ENCODE data around the gene FAM118A. TPM values are rescaled to one million over a fixed set of nuclear protein-coding genes. Genes with fewer than 3 reads are reported as not detected.
"Not testable (repeated sequence)": the region's sequence is repeated elsewhere in the genome, so short reads cannot be mapped to it uniquely, and the experiment has no call there.

Gene FAM118A
- total RNA-seq, 1 donor from 2014 or later, result 49.6 TPM

DNA sequence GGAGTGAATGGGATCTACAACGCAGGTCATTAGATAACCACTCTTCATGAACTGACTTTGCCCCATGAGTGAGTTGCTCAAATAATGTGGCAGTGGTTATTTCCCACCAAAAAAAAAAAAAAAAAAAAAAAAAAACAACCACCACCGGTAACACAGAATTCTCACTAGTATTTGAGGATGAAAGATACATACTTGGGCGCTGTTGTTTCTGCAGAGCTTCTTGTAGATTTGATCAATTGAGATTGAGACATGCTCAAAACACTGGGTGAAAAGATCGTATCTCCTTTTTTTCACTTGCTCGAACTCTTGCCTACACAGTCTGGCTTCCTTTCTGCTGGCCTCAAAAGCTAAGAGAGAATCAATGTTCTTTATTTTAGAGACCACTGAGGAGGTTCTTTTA, 44.1 kb downstream of the FAM118A start:
- no peaks in the 10 kb centered on the region for H3K4me1 ChIP-seq
- H3K9me3 ChIP-seq, result no peaks in the 10 kb centered on the region
- TF ChIP-seq POLR2AphosphoS5 (IDR thresholded peaks at IDR 0.05; ENCODE audit: insufficient read depth in 1 of 2, low read depth in 1 of 2) (no peak), POLR2A (IDR thresholded peaks at IDR 0.05) (no peak)
- TF ChIP-seq, protein P1, sequence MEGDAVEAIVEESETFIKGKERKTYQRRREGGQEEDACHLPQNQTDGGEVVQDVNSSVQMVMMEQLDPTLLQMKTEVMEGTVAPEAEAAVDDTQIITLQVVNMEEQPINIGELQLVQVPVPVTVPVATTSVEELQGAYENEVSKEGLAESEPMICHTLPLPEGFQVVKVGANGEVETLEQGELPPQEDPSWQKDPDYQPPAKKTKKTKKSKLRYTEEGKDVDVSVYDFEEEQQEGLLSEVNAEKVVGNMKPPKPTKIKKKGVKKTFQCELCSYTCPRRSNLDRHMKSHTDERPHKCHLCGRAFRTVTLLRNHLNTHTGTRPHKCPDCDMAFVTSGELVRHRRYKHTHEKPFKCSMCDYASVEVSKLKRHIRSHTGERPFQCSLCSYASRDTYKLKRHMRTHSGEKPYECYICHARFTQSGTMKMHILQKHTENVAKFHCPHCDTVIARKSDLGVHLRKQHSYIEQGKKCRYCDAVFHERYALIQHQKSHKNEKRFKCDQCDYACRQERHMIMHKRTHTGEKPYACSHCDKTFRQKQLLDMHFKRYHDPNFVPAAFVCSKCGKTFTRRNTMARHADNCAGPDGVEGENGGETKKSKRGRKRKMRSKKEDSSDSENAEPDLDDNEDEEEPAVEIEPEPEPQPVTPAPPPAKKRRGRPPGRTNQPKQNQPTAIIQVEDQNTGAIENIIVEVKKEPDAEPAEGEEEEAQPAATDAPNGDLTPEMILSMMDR (IDR thresholded peaks at IDR 0.05), result no peak
- DNase-seq (ENCODE audit: extremely low spot score in 2 of 2), result no peak
- H3K36me3 ChIP-seq, result no peaks in the 10 kb centered on the region
- no peak overlapping the region for H3K4me3 ChIP-seq
- intact Hi-C loops (cut with DNase I), result no loop called here
- H3K27ac ChIP-seq, result no peak overlapping the region
- H3K27me3 ChIP-seq, result no peaks in the 10 kb centered on the region

DNA sequence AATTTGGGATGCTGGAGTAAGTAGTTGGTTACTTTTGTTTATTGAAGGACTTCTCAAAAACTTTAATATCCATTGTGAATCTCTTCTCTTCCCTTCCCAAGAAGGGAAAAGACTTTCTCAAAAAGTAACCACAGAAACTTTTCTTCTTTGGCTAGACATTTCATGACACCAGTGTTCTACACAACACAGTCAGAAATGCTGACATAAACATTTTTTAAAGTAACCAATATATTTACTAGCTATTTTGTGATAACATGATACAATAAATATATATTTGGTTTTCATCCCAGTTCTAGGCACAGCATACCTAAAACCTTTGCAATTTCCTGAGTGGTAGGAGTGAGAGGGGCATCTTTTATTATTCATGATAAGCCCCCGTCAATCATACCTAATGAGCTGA, 47.8 kb downstream of the FAM118A start:
- no peaks in the 10 kb centered on the region for H3K27me3 ChIP-seq
- no peaks in the 10 kb centered on the region for H3K36me3 ChIP-seq
- H3K4me1 ChIP-seq, result no peaks in the 10 kb centered on the region
- H3K27ac ChIP-seq, result no peak overlapping the region
- no peak for TF ChIP-seq POLR2AphosphoS5 (IDR thresholded peaks at IDR 0.05; ENCODE audit: insufficient read depth in 1 of 2, low read depth in 1 of 2)
- TF ChIP-seq POLR2A (IDR thresholded peaks at IDR 0.05), result no peak
- TF ChIP-seq, protein P1 (IDR thresholded peaks at IDR 0.05), result no peak
- intact Hi-C loops (cut with DNase I), result no loop called here
- no peak overlapping the region for H3K4me3 ChIP-seq
- DNase-seq (ENCODE audit: extremely low spot score in 2 of 2), result no peak
- no peaks in the 10 kb centered on the region for H3K9me3 ChIP-seq

- intact Hi-C loops (cut with DNase I), result no loop called here
These were observed 48.4 kb downstream of the FAM118A start for GRCh38 chr22:45358127-45358526.

DNA sequence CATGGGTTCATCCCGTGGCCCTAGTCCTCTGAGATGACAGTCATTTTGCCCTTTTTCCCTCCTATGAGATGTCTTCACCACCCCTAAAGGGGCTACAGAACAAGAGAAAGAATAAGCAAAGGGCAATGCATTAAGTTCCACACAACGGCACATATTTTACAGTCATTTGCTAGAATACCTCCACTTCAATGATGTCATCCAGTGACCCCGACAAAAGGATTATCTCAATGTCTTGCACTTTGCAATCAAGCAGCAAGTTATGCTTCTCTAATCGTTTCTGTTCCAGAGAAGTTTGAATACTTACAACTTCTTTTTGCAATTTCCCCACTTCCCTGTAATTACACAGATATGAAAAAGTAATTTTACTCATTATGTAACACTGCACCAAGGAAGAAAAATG, 49.9 kb downstream of the FAM118A start:
- H3K9me3 ChIP-seq, result no peaks in the 10 kb centered on the region
- no peak for DNase-seq (ENCODE audit: extremely low spot score in 2 of 2)
- no peaks in the 10 kb centered on the region for H3K27me3 ChIP-seq
- intact Hi-C loops (cut with DNase I), result no loop called here
- H3K36me3 ChIP-seq, result no peaks in the 10 kb centered on the region
- H3K27ac ChIP-seq, result no peak overlapping the region
- H3K4me3 ChIP-seq, result no peak overlapping the region
- H3K4me1 ChIP-seq, result no peaks in the 10 kb centered on the region
- no peak for TF ChIP-seq POLR2A (IDR thresholded peaks at IDR 0.05)
- TF ChIP-seq, protein P1 (IDR thresholded peaks at IDR 0.05), result no peak
- no peak for TF ChIP-seq POLR2AphosphoS5 (IDR thresholded peaks at IDR 0.05; ENCODE audit: insufficient read depth in 1 of 2, low read depth in 1 of 2)

More at GRCh38 chr22:45358127-45358526, 48.4 kb downstream of the FAM118A start:
- Histone ChIP-seq H3K9me3 (no peaks in the 10 kb centered on the region), H3K27me3 (no peaks in the 10 kb centered on the region), H3K36me3 (no peaks in the 10 kb centered on the region), H3K27ac (no peak overlapping the region), H3K4me3 (no peak overlapping the region), H3K4me1 (no peaks in the 10 kb centered on the region)
- TF ChIP-seq, protein P1 (IDR thresholded peaks at IDR 0.05), result no peak
- TF ChIP-seq POLR2A (IDR thresholded peaks at IDR 0.05) (no peak), POLR2AphosphoS5 (IDR thresholded peaks at IDR 0.05; ENCODE audit: insufficient read depth in 1 of 2, low read depth in 1 of 2) (no peak)
- DNase-seq (ENCODE audit: extremely low spot score in 2 of 2), result no peak

DNA sequence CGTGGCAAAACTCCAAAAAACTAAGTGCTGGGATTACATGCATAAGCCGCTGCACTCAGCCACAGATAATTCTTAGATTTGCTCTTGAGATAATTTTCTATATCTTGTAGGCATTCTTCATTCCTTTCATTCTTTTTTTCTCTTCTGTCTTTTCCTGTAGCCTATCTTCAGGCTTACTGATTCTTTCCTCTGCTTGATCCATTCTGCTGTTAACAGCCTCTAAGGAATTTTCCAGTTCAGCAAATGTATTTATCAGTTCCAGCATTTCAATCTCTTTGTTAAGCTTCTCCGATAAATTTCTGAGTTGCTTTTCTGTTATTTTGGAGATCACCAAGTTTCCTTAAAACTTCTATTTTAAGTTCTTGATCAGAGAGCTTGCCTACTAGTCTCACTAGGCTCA, 57.0 kb downstream of the FAM118A start:
- Histone ChIP-seq H3K4me3 (no peak overlapping the region), H3K9me3 (peaks cover 5% of the 10 kb centered on the region), H3K27ac (no peak overlapping the region), H3K4me1 (no peaks in the 10 kb centered on the region), H3K27me3 (no peaks in the 10 kb centered on the region), H3K36me3 (no peaks in the 10 kb centered on the region)
- TF ChIP-seq, protein P1 (IDR thresholded peaks at IDR 0.05), result no peak
- no peak for TF ChIP-seq POLR2A (IDR thresholded peaks at IDR 0.05)
- intact Hi-C loops (cut with DNase I), result no loop called here
- DNase-seq (ENCODE audit: extremely low spot score in 2 of 2), result no peak

DNA sequence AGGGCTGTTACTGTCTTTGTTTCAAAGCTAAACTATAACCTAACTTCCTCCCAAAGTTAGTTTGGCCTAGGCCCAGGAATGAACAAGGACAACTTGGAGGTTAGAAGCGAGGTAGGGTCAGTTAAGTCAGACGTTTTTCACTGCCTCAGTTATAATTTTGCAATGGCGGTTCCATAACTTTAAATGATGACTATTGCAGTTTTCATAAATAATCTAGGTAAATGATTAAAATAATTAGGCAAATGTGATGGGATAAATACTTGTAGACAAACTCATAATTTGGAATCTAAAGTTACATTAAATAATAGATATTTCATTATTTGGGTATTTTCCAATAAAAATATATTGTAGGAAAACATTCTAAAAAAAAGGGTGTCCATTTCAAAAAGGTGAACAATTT, 63.9 kb downstream of the FAM118A start:
- H3K27me3 ChIP-seq; H3K9me3 ChIP-seq; H3K27ac ChIP-seq; H3K4me1 ChIP-seq; H3K36me3 ChIP-seq; DNase-seq (ENCODE audit: extremely low spot score in 2 of 2); H3K4me3 ChIP-seq; intact Hi-C loops (cut with DNase I): not testable (repeated sequence)
